ENCODE results near the gene HAAO. TPM values are rescaled to one million over a fixed set of nuclear protein-coding genes. Genes with fewer than 3 reads are reported as not detected.

The HAAO gene
- total RNA-seq, 1 experiment from 2014 or later = 6.6 TPM

DNA sequence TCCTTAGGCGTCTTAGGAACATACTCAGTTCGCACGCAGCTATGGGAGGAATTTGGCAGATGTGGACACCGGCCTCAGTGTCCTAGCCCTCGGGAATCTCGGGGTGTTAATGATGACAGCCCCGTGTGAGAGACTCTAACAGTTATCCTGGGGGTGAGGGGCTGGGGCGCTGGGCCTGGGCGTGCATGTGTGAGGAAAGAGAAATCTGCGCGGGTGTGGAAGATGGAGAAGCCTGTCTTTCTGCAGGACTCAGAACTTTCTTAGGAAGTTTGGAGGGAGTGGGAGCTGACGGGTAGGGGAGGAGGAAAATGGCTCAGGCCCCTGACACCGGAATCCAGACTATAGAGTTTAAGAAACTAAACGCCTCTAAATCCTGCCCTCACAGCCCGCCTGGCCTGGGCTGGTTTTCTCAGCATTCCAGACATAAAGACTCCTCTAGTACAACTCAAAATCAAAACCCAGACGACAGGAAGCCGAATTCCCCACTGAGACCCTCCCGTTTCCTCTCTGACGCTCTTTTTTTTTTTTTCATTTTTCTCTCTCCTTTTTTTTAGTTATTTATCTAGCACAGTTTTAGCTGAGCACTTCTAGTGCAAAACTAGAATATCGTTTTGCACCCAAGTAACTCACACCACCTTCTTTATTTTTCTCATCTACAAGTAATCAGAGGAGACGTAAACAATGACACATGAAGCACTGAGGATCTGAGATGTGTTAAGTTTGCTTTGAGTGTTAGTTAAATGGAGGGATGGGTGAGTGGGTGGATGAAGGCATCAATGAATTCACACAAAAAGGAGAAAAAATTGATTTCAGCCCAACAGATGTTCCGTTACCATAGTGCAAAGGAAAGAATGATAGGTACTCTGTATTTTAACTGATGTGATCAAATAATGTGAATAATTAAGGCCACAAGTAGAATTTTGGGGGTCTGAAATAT lies 1.2 kb upstream of the HAAO start:
- Histone ChIP-seq H3K27me3 (ENCODE audit: insufficient read depth, low read length) (peaks cover 7% of the 10 kb centered on the region; the same call in 1 of the 2 replicates), H4K8ac (replicated peaks; ENCODE audit: insufficient read length, low read depth, low read length) (no peak overlapping the region), H2BK15ac (ENCODE audit: low read depth, low read length) (no peak overlapping the region), H3K9ac (ENCODE audit: extremely low read depth, insufficient read length, low read length) (no peak overlapping the region), H4K20me1 (ENCODE audit: control insufficient read depth, insufficient read depth, insufficient read length) (no peaks in the 10 kb centered on the region), H3K79me1 (ENCODE audit: insufficient read depth, low read depth, low read length, poor library complexity, severe bottlenecking) (no peaks in the 10 kb centered on the region), H3T11ph (ENCODE audit: low read length) (no peak overlapping the region), H3K4me2 (ENCODE audit: insufficient read depth, insufficient read length, low read length) (peak overlapping the region; percentile 64), H4K5ac (ENCODE audit: insufficient read length, low read depth, low read length) (no peak overlapping the region), H3K56ac (ENCODE audit: insufficient read length, low read depth, low read length) (no peak overlapping the region), H3K27ac (ENCODE audit: insufficient read length, low read depth, low read length) (no peak overlapping the region), H2BK20ac (ENCODE audit: low read depth, low read length, poor library complexity, severe bottlenecking) (no peak overlapping the region), H3K4ac (ENCODE audit: low read depth, low read length) (no peak overlapping the region), H2AFZ (ENCODE audit: low read length) (no peak overlapping the region), H2BK12ac (ENCODE audit: insufficient read length, low read depth, low read length) (no peak overlapping the region), H3K14ac (ENCODE audit: insufficient read depth, low read length) (peak overlapping the region; percentile 26; the same call in 1 of the 2 replicates), H3K9me3 (ENCODE audit: control insufficient read depth, low read depth, low read length) (no peaks in the 10 kb centered on the region), H3K4me1 (ENCODE audit: insufficient read depth, low read length) (no peaks in the 10 kb centered on the region), H3K23me2 (ENCODE audit: insufficient read length, low read depth, low read length, poor library complexity, severe bottlenecking) (peaks cover 13% of the 10 kb centered on the region), H2AK5ac (ENCODE audit: insufficient read length, low read length) (no peak overlapping the region), H2BK5ac (ENCODE audit: insufficient read length, low read length) (no peak overlapping the region), H2BK120ac (ENCODE audit: low read depth, low read length, poor library complexity, severe bottlenecking) (no peak overlapping the region), H4K91ac (ENCODE audit: insufficient read length, low read depth, low read length) (no peak overlapping the region), H3K23ac (ENCODE audit: insufficient read length, low read depth, low read length) (no peak overlapping the region), H3K79me2 (ENCODE audit: insufficient read depth, low read length) (no peaks in the 10 kb centered on the region), H3K18ac (ENCODE audit: insufficient read length, low read depth, low read length) (no peak overlapping the region)
- Mint-ChIP-seq H3K9me3 (peaks cover 0 to 4% of the 10 kb centered on the region in 2 experiments; a peak in 1 of 5 replicates), H3K27ac (peak overlapping the region in 1 of 3 experiments; percentile 78; a peak in 2 of 7 replicates), H3K27me3 (ENCODE audit: low read depth) (peaks cover 37% of the 10 kb centered on the region), H3K4me1 (peaks cover 35 to 44% of the 10 kb centered on the region in 2 experiments), H3K36me3 (ENCODE audit: insufficient read depth in 1 of 3, low read depth in 3 of 3) (peaks cover 0 to 4% (median 2%) of the 10 kb centered on the region in 3 experiments; a peak in 5 of 7 replicates), H3K4me3 (peak overlapping the region; percentile 60 to 79)
- DNase-seq = no peak
- TF ChIP-seq, protein P1, sequence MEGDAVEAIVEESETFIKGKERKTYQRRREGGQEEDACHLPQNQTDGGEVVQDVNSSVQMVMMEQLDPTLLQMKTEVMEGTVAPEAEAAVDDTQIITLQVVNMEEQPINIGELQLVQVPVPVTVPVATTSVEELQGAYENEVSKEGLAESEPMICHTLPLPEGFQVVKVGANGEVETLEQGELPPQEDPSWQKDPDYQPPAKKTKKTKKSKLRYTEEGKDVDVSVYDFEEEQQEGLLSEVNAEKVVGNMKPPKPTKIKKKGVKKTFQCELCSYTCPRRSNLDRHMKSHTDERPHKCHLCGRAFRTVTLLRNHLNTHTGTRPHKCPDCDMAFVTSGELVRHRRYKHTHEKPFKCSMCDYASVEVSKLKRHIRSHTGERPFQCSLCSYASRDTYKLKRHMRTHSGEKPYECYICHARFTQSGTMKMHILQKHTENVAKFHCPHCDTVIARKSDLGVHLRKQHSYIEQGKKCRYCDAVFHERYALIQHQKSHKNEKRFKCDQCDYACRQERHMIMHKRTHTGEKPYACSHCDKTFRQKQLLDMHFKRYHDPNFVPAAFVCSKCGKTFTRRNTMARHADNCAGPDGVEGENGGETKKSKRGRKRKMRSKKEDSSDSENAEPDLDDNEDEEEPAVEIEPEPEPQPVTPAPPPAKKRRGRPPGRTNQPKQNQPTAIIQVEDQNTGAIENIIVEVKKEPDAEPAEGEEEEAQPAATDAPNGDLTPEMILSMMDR (conservative IDR thresholded peaks at IDR 0.05) = no peak
- WGBS (ENCODE audit: extremely low coverage, insufficient read length, low lambda C conversion rate) = no CpG with 5 or more reads among the region's 22 CpGs

Data from H9 (cell line).